ENCODE measurements around the gene GDF15.

- TF ChIP-seq, protein P1, sequence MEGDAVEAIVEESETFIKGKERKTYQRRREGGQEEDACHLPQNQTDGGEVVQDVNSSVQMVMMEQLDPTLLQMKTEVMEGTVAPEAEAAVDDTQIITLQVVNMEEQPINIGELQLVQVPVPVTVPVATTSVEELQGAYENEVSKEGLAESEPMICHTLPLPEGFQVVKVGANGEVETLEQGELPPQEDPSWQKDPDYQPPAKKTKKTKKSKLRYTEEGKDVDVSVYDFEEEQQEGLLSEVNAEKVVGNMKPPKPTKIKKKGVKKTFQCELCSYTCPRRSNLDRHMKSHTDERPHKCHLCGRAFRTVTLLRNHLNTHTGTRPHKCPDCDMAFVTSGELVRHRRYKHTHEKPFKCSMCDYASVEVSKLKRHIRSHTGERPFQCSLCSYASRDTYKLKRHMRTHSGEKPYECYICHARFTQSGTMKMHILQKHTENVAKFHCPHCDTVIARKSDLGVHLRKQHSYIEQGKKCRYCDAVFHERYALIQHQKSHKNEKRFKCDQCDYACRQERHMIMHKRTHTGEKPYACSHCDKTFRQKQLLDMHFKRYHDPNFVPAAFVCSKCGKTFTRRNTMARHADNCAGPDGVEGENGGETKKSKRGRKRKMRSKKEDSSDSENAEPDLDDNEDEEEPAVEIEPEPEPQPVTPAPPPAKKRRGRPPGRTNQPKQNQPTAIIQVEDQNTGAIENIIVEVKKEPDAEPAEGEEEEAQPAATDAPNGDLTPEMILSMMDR (IDR thresholded peaks at IDR 0.05; ENCODE audit: insufficient read depth, low read length, poor library complexity, severe bottlenecking), result no peak
- no peak for TF ChIP-seq EZH2phosphoT487 (conservative IDR thresholded peaks at IDR 0.05; ENCODE audit: low read length)
Measured at GRCh38 chr19:18435842-18436670, 50.1 kb downstream of the GDF15 start.
